A204.1 (cell line): ENCODE results near the gene GMDS.

Experiments used
- FAIRE-seq: peaks from 2 replicates; lab custom pipeline; 2012; peaks lifted over from hg19 to GRCh38; lab: Jason Lieb, UNC

GMDS gene

DNA sequence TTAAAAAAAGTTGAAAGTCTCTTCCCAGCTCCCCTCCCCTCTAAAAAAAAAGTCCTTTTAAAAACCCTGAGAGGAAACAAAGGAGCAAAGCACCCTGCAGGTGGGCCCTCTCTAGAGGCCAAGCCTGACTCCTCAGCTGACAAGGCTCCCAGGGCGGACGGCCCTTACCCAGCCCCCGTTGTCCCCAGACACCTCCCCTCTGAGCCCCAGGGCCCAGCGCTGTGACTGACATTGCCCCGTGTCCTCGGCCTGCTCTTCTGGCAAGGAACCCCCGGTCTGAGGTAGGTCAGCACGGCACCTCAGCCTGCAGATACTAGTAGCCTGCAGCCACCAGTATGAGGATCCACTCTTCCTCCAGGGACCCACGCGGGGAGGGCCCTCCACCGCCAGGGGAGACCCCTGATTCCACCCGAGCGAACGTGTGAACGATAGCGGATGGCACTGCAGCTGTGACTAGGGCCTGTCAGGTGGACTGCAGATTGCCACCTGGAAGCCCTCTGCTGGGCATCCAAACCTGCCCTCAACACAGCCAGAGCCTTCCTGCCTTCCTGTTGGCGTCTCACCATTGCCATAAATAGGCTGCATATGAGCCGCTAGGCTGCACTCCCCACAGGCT, 601.5 kb downstream of the GMDS start:
- no peak for FAIRE-seq

- no peak for FAIRE-seq
These were observed 602.3 kb downstream of the GMDS start for GRCh38 chr6:1643111-1643510.

DNA sequence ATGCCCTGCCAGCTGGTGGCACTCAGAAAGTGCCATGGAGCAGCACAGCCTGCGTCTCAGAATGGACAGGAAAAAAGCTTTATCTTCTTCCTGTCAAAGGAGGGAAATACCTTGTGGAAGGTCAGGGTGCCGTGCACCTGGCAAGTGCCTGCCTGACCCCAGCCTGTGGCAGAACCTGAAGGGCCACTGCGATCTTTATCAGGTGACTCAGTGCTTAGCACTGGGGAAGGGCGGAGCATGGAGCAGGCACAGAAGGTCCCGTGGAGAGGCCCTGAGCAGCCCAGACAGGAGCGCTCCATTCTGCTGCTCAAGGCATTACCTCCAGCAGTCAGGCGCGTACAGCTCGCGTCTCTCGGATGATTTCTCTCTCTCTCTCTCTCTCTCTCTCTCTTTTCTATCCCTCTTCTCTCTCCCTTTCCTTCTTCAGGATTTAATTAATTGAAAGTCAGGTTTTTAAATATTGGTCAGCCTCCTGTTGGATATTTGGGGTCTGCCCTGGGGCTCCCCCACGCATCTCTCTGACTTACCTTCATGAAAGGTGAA, 604.0 kb downstream of the GMDS start:
- no peak for FAIRE-seq

- no peak for FAIRE-seq
These were observed 604.9 kb downstream of the GMDS start for GRCh38 chr6:1640476-1640875.

DNA sequence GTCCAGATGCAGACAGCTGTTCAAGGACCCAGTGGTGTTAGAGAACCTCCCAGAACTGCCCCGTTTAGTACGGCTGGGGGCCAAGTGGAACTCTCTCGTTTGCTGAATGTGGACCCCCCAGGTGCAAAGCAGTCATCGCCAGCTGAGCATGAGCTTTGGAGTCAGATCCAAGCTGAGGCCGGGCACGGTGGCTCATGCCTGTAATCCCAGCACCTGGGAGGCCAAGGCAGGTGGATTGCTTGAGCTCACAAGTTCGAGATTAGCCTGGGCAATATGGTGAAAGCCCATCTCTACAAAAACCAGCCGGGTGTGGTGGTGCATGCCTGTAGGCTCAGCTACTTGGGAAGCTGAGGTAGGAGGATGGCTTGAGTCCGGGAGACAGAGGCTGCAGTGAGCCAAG, 606.0 kb downstream of the GMDS start:
- no peak for FAIRE-seq

- FAIRE-seq = no peak
These were observed 608.2 kb downstream of the GMDS start for GRCh38 chr6:1636971-1637871.

GRCh38 chr6:1636272-1636825, 609.1 kb downstream of the GMDS start:
- FAIRE-seq = no peak

GRCh38 chr6:1635305-1636010, 609.9 kb downstream of the GMDS start:
- FAIRE-seq = no peak

DNA sequence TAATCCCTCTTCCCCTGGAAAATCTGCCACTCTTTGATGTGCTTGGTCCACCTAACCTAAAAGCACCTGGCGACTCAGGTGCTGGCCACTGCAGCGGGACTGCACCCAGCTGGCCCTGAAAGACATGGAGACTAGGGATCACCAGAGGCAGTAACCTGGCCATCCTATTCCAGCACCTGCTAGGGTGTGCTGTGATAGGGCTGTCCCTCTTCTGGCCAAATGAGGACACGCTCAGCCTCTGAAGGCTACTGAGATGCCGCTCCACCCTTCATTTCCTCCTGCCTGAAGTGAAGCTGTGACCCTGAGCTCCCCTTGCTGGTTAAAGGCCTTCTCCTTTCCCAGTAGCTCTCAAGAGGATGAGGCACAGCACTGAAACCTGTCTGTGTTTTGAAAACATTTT, 611.3 kb downstream of the GMDS start:
- no peak for FAIRE-seq

GRCh38 chr6:1633366-1634021, 611.9 kb downstream of the GMDS start:
- no peak for FAIRE-seq

- FAIRE-seq = no peak
These were observed 614.2 kb downstream of the GMDS start for GRCh38 chr6:1631251-1631650.

DNA sequence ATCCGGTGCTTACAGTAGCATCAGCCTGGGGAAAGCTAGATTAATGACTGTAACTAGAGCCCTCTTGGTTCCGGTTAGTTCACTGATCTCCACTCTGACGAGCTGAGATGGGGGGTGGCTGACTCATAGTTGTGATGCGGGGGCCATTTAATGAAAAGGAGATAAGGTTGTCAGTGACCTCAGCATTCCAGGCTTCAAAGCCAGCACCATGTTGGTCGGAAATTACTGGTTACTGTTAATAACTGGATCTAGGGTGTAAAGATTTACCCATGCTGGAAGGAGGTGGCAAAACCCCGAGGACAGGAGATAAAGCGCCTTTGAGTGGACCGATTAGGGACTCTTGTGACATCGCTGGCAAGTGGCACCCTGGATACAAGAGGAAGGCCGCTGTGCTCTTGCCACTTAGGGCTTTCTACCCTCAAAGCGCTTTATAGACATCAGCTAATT, 614.6 kb downstream of the GMDS start:
- no peak for FAIRE-seq

DNA sequence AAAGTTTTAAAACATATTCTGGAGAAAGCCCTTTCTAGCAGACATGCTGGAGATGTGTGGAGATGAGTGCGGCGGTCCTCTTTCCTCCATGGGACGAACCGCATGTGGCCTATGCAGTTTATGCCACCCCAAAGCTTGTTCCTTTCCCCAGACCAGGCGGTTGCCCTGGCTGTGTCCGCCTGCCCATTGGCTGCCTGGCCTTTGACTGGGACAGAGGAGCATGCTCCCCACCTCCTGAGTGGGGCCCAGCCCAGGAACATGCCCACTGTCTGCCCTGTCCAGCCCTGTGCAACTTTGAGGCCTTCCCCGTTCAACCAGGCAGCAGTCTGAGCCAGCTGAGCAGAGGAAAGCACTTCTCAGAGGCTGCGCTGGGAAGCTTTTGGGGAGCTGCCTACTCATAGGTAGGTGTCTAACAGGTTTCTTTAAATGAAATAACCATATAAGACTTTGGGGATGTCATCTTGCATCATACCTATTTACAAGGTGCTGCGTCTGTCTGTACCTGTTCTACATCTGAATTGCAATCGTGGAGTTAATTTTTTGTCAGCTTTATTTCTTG, 615.1 kb downstream of the GMDS start:
- FAIRE-seq = no peak

DNA sequence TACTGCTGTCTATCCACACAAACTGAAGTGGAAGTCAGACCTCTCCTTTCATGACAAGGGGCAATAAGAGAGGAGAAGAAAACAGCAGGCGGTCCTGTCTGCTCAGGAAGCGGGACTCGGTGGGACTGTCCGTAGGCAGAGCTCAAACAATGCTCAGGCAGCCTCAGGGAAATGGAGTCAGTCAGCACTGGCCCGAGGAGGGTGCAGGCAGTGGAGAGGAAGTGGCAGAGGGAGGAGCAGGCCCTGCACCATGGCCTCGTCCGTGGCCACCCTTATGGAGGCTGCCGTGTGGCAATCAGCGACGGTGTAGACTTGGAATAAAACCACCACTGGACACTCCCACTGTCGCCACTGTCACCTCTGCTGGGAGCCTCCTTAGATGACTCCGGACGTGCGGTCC, 616.1 kb downstream of the GMDS start:
- FAIRE-seq = no peak

DNA sequence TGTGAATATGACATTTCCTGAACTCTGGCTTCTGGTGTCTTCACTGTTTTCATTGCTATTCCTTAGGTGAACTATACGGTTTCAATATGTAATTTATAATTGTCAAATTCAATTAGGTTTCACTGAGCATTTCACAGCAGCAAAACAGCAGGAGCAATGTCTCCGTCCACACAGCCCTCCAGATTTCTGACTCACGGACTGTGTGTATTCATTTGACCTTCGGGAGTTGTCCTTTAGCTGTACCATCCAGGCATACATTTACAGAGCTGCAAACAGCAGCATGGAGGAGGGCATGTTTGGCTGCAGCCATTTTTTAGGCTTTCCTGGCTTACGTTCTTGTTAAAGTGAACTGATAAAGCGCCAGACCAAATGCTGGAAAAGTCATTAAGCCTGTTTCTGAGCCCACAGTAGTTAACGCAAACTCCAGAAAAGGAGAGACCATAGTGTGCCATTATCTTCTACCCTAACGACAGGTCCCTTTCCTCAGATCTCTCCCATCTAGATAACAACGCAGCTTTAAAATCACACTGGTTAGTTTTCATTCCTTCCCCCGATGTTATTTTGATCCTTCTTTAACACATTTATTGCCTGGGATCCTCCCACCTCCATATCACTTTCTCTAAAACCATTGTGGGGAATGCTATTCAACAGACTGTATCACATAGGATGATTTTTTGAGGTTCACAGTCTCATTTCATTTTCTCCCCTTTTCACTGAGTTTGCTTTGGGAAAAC, 617.4 kb downstream of the GMDS start:
- no peak for FAIRE-seq

DNA sequence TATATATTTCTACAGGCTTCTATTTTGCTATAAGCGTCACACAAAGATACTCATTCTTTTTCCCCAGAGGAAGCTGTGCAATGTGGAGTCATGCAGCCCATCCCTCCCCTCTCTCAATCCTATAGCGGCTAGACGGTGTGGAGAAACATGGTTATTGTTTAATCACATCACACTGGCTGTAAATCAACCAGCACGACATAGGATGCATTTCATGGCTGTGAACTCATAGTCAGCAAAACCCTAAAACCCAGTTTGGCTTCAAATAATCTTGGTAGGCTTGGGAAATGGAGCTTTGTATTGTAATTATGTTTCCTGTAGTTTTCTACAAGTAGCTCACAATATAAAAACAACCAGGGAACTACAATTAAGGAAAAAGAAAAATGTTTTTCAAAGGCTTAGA, 618.9 kb downstream of the GMDS start:
- FAIRE-seq = no peak

GRCh38 chr6:1625794-1626435, 619.5 kb downstream of the GMDS start:
- FAIRE-seq = no peak

- no peak for FAIRE-seq
These were observed 620.3 kb downstream of the GMDS start for GRCh38 chr6:1624851-1625781.
